ENCODE measurements around the gene CLDN3.

DNA sequence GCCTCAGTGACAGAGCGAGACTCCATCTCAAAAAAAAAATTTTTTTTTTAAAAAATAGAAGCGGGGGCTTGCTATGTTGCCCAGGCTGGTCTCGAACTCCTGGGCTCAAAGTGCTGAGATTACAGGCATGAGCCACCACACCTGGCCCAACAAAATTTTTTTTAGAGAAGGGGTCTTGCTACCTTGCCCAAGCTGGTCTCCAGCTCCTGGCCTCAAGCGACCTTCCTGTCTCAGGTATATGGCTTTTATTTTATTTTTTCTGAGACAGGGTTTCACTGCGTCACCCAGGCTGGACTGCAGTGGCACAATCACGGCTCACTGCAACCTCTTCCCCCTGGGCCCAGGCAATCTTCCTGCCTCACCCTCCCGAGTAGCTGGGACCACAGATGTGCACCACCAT lies 29.9 kb downstream of the CLDN3 start:
- TF ChIP-seq, protein P1, sequence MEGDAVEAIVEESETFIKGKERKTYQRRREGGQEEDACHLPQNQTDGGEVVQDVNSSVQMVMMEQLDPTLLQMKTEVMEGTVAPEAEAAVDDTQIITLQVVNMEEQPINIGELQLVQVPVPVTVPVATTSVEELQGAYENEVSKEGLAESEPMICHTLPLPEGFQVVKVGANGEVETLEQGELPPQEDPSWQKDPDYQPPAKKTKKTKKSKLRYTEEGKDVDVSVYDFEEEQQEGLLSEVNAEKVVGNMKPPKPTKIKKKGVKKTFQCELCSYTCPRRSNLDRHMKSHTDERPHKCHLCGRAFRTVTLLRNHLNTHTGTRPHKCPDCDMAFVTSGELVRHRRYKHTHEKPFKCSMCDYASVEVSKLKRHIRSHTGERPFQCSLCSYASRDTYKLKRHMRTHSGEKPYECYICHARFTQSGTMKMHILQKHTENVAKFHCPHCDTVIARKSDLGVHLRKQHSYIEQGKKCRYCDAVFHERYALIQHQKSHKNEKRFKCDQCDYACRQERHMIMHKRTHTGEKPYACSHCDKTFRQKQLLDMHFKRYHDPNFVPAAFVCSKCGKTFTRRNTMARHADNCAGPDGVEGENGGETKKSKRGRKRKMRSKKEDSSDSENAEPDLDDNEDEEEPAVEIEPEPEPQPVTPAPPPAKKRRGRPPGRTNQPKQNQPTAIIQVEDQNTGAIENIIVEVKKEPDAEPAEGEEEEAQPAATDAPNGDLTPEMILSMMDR (IDR thresholded peaks at IDR 0.05): no peak
- no peak for TF ChIP-seq POLR2A (IDR thresholded peaks at IDR 0.05)
